NCI-H2029 treated with DMSO at 0.1 percent for 48 hours (cell line): ENCODE measurements around the gene CCL27.
"Not testable (repeated sequence)": the region's sequence is repeated elsewhere in the genome, so short reads cannot be mapped to it uniquely, and the experiment has no call there.

Experiments
- DNase-seq: peaks from one replicate; lab custom pipeline; 2025; lab: John Stamatoyannopoulos, UW

Gene CCL27

GRCh38 chr9:34650816-34651215 is 11.6 kb downstream of the CCL27 start:
- no peak for DNase-seq

DNA sequence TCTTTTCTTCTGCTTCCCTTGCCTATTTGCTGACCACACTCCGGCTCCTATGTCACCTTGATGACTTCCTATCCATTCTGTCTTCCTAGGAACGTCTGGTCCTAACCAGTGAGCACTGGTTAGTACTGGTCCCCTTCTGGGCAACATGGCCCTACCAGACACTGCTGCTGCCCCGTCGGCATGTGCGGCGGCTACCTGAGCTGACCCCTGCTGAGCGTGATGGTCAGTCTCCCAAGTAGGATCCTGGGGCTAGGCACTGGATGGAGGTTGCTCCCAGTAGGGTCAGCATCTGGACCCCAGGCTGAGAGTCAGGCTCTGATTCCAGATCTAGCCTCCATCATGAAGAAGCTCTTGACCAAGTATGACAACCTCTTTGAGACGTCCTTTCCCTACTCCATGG is 13.8 kb downstream of the CCL27 start:
- no peak for DNase-seq

- no peak for DNase-seq
Observed at GRCh38 chr9:34647651-34648050, 14.8 kb downstream of the CCL27 start.

- DNase-seq, result no peak
Observed at GRCh38 chr9:34647084-34647403, 15.4 kb downstream of the CCL27 start.

DNA sequence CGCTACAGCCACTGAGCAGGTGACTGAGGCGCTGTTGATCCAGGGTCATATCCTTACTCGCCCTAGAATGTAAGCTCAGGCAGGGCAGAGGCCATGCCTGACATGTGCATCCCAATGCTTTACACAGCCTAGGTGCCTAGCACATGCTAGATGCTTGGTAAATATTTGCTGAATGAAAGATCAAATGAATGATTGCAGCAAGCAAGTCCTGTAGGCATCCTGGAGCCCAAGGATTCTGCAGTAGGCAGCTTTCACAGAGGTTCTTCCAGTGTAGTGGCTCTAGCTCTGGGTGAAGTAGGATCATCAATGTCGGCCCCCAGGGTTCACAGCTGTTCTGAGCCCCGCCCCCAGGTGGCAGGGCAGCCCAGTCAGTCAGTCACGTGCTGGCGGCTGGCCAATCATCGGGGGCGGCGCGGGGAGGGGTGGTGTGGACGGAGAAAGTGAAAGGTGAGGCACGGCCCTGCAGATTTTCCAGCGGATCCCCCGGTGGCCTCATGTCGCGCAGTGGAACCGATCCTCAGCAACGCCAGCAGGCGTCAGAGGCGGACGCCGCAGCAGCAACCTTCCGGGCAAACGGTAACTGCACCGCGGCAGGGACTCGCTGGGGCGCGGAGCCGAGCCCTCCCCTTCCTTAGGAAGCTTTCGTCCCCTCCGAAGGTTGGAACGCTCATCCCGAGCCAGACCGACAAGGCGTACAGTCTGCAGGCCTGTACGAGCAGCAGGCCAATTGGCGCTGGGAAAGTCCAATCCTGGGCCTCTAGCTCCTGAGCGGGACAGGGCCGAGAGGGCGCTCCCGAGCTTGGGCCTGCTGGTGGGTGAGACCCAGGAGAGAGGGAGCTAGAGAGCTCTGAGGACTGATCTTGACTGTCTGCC is 16.0 kb downstream of the CCL27 start, which contains the start of gene GALT:
TSS of gene GALT (plus strand) at position 465 of the 873 bp plus-strand sequence. CDS start at position 495, 30 bp downstream.
- peak; percentile 78 for DNase-seq

- DNase-seq, result no peak
Observed at GRCh38 chr9:34644766-34645314, 17.6 kb downstream of the CCL27 start.

- DNase-seq, result no peak
Observed at GRCh38 chr9:34642679-34643078, 19.8 kb downstream of the CCL27 start.

GRCh38 chr9:34639322-34639721 is 23.1 kb downstream of the CCL27 start:
- not testable (repeated sequence) for DNase-seq

DNA sequence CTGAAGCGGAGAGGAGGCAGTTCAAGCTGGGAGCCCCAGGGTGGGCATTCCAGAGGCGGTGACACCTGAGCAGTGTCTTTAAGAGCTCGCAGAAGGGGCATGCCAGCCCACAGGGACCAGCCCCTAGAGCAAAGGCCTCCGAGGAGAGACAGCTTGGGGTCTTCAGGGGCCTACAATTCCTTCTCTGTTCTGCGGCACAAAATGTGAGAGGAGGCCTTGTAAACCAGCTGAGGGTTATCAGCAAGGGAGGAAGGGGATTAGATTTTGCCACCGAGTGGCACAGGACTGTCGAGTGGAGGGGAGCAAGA is 24.4 kb downstream of the CCL27 start:
- DNase-seq, result no peak

GRCh38 chr9:34637356-34638137 is 24.9 kb downstream of the CCL27 start, which contains the start of gene SIGMAR1:
SIGMAR1 (minus strand) TSS chr9:34637787; CDS start chr9:34637697, 90 bp downstream.
- DNase-seq, result peak; percentile 76

GRCh38 chr9:34636791-34637355 is 25.6 kb downstream of the CCL27 start:
- DNase-seq, result no peak

GRCh38 chr9:34635556-34635955 is 26.9 kb downstream of the CCL27 start:
- no peak for DNase-seq

DNA sequence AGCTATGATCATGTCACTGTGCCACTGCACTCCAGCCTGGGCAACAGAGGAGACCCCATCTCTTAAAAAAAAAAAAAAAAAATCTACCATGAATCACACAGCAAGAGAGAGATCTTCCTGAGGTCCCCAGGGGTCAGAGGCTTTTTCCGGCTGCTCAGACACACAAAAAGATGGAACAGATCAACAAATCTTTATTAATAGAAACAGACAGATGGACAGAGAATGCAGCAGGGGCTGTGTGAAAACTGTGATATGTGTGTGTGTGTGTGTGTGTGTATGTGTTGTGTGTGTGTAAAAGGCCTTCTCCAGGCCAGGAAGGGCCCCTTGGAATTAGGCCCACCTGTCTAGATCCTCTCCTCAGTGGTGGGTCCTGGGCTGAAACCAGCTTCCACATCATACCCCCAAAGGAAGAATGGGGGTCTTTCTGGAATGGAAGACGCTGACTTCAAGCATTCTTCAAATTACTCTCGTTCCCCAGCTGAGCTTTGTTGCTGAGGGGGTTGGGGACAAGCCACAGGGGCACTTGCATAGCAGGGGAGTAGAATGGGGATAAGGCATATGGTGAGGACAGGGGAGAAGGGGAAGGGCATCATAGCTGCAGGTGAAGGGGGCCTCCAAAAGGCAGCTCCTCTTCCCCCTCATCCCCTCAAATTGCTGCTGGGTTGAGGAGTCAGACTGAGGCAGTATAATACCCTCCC is 27.8 kb downstream of the CCL27 start:
- DNase-seq, result no peak

DNA sequence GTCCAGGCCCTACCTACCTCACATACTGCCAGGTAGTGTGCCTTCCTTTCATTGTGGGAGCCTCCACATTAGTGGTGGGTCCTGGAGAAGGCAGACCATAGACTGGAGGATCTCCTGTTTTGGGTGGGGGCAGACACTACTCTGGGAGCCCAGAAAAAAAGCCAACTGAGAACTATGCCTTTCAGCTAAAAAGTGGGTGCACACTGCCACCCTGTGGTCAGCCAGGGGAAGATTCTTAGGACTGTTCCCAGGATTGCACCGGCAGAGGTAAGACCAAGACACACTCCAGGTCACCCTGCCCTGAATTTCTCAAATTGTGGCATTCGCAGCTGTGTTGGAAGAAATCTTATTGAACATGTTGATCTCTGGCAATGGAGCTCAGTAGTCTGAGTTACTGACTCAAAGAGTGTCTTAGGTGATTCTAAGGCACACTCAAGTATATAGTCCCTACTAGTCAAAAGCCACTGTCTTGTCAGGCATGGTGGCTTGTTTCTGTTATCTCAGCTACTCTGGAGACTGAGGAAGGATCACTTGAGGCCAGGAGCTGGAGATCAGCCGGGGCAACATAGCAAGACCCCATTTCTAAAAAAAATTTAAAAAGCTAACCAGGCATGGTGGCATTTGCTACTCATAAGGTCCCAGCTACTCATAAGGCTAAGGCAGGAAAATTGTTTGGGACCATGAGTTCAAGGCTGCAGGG is 28.5 kb downstream of the CCL27 start:
- DNase-seq, result peak; percentile 34

DNA sequence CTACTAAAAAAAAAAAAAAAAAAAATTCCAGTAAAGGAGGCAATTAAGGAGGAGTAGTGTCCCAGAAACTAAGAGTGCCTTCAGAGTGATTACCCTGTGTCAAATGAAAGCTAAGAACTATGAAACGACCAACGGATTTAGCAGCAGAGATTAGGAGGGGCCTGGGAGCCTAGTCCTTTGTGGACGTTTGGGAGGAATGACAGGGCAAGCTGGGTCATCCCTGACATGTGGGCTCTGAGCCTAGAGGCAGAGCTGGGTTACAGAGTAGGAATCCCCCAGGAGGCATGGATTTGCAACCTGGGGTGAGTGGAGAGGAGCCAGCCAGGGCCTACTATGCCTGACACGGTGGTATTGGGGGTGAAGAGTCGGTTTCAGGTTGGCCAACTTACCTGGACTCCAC is 29.3 kb downstream of the CCL27 start:
- DNase-seq, result no peak

GRCh38 chr9:34630402-34631154 is 31.9 kb downstream of the CCL27 start:
- no peak for DNase-seq

GRCh38 chr9:34629491-34629808 is 33.0 kb downstream of the CCL27 start:
- DNase-seq, result no peak

- no peak for DNase-seq
Observed at GRCh38 chr9:34628656-34629490, 33.6 kb downstream of the CCL27 start, which contains the start of gene ARID3C. ARID3C (minus strand) TSS chr9:34629066; CDS start chr9:34628014, 1,052 bp downstream.
